Measurements from ENCODE around the gene EPG5. TPM values are rescaled to one million over a fixed set of nuclear protein-coding genes. Genes with fewer than 3 reads are reported as not detected.

Gene EPG5
- total and polyA plus RNA-seq, 2 of the 4 experiments (the other 2 are of a cell fraction), result 37.3 to 114 TPM

DNA sequence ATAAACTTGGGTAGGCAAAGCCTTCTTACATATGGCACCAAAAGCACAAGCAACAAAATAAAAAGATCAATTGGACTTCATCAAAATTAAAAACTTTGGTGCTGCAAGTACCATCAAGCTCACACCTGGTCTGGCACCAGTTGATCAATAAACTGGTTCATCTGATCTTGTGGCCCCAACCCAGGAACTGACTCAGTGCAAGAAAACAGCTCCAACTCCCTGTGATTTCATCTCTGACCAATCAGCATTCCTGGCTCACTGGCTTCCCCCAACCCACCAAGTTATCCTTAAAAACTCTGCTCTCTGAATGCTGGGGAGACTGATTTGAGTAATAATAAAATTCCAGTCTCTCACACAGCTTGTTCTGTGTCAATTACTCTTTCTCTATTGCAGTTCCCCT is 8.4 kb downstream of the EPG5 start:
- Histone ChIP-seq H2AK5ac (ENCODE audit: low read depth, low read length) (peak overlapping the region; percentile 17; the same call in 1 of the 2 replicates), H3K4me1 (ENCODE audit: control insufficient read depth, insufficient read depth, low read length) (peaks cover 47% of the 10 kb centered on the region), H3K14ac (replicated peaks; ENCODE audit: low read depth, low read length) (peak overlapping the region; percentile 12; the same call in 1 of the 2 replicates), H3K36me3 (ENCODE audit: control insufficient read depth, insufficient read depth, low read length) (peaks cover 13% of the 10 kb centered on the region), H3K27me3 (ENCODE audit: control insufficient read depth, insufficient read depth, low read length) (no peaks in the 10 kb centered on the region), H2BK20ac (ENCODE audit: low read depth, low read length) (peak overlapping the region; percentile 65; the same call in 1 of the 2 replicates), H3K4me3 (ENCODE audit: insufficient read depth, low read depth, low read length) (no peak overlapping the region), H4K91ac (ENCODE audit: insufficient read depth, low read depth, low read length) (peak overlapping the region; percentile 51; the same call in 1 of the 2 replicates), H2BK120ac (ENCODE audit: low read depth, low read length) (peak overlapping the region; percentile 50; the same call in 1 of the 2 replicates), H4K8ac (ENCODE audit: low read depth in 2 of 2, low read length in 2 of 2) (peak overlapping the region in 1 of 2 experiments; percentile 62; a peak in 2 of 4 replicates), H3K27ac (ENCODE audit: insufficient read depth, low read length) (peak overlapping the region; percentile 45), H3K56ac (ENCODE audit: extremely low read depth, insufficient read depth, low read length) (no peak overlapping the region), H3K79me1 (ENCODE audit: low read depth in 1 of 2, low read length in 2 of 2) (peaks cover 15 to 66% of the 10 kb centered on the region in 2 experiments), H3K18ac (ENCODE audit: low read depth, low read length) (peak overlapping the region; percentile 76), H3K23ac (ENCODE audit: low read depth, low read length) (no peak overlapping the region), H4K20me1 (ENCODE audit: insufficient read depth, low read length) (no peaks in the 10 kb centered on the region), H2BK5ac (ENCODE audit: low read depth, low read length, poor library complexity, severe bottlenecking) (peak overlapping the region; percentile 65), H2AFZ (replicated peaks; ENCODE audit: low read length, poor library complexity) (no peak overlapping the region), H3K4ac (ENCODE audit: low read depth, low read length) (peak overlapping the region; percentile 52), H2AK9ac (replicated peaks; ENCODE audit: low read depth, low read length, poor library complexity) (no peak overlapping the region), H3K9me1 (ENCODE audit: insufficient read depth, low read length) (peaks cover 17% of the 10 kb centered on the region), H3K4me2 (ENCODE audit: low read depth, low read length) (peak overlapping the region; percentile 24; the same call in 1 of the 2 replicates), H2BK15ac (ENCODE audit: low read depth, low read length) (peak overlapping the region; percentile 27; the same call in 1 of the 3 replicates), H3K9me3 (ENCODE audit: control insufficient read depth, insufficient read depth, low read length) (no peaks in the 10 kb centered on the region), H3K9ac (ENCODE audit: low read depth, low read length) (no peak overlapping the region), H4K5ac (ENCODE audit: low read depth, low read length) (peak overlapping the region; percentile 62; the same call in 1 of the 2 replicates)
- no TSS peak for BruUV-seq (replicated peaks)
- TF ChIP-seq FOS (IDR thresholded peaks at IDR 0.05; ENCODE audit: low read depth, low read length) (no peak), RFX5 (IDR thresholded peaks at IDR 0.05; ENCODE audit: low read depth, low read length) (no peak), BHLHE40 (IDR thresholded peaks at IDR 0.05; ENCODE audit: low read depth, low read length) (no peak), MAFK (IDR thresholded peaks at IDR 0.05; ENCODE audit: low read depth, low read length) (no peak), NFE2L2 (IDR thresholded peaks at IDR 0.05; ENCODE audit: low read depth, low read length) (no peak), SMC3 (IDR thresholded peaks at IDR 0.05; ENCODE audit: low read depth, low read length) (no peak), MAZ (IDR thresholded peaks at IDR 0.05; ENCODE audit: borderline replicate concordance, low read depth, low read length) (no peak), POLR2A (IDR thresholded peaks at IDR 0.05; ENCODE audit: low read depth, low read length) (no peak), RCOR1 (IDR thresholded peaks at IDR 0.05; ENCODE audit: insufficient replicate concordance, low read length) (no peak), RAD21 (IDR thresholded peaks at IDR 0.05; ENCODE audit: low read length) (no peak), MXI1 (IDR thresholded peaks at IDR 0.05; ENCODE audit: borderline replicate concordance, low read depth, low read length) (no peak), CHD1 (IDR thresholded peaks at IDR 0.05; ENCODE audit: low read depth, low read length) (no peak), CEBPB (IDR thresholded peaks at IDR 0.05; ENCODE audit: low read depth, low read length) (no peak)
- TF ChIP-seq, protein P1, sequence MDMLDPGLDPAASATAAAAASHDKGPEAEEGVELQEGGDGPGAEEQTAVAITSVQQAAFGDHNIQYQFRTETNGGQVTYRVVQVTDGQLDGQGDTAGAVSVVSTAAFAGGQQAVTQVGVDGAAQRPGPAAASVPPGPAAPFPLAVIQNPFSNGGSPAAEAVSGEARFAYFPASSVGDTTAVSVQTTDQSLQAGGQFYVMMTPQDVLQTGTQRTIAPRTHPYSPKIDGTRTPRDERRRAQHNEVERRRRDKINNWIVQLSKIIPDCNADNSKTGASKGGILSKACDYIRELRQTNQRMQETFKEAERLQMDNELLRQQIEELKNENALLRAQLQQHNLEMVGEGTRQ (IDR thresholded peaks at IDR 0.05; ENCODE audit: low read depth, low read length), result no peak
- TF ChIP-seq, protein P2, sequence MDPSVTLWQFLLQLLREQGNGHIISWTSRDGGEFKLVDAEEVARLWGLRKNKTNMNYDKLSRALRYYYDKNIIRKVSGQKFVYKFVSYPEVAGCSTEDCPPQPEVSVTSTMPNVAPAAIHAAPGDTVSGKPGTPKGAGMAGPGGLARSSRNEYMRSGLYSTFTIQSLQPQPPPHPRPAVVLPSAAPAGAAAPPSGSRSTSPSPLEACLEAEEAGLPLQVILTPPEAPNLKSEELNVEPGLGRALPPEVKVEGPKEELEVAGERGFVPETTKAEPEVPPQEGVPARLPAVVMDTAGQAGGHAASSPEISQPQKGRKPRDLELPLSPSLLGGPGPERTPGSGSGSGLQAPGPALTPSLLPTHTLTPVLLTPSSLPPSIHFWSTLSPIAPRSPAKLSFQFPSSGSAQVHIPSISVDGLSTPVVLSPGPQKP (IDR thresholded peaks at IDR 0.05; ENCODE audit: borderline replicate concordance, low read depth, low read length), result no peak
- TF ChIP-seq, protein P3, sequence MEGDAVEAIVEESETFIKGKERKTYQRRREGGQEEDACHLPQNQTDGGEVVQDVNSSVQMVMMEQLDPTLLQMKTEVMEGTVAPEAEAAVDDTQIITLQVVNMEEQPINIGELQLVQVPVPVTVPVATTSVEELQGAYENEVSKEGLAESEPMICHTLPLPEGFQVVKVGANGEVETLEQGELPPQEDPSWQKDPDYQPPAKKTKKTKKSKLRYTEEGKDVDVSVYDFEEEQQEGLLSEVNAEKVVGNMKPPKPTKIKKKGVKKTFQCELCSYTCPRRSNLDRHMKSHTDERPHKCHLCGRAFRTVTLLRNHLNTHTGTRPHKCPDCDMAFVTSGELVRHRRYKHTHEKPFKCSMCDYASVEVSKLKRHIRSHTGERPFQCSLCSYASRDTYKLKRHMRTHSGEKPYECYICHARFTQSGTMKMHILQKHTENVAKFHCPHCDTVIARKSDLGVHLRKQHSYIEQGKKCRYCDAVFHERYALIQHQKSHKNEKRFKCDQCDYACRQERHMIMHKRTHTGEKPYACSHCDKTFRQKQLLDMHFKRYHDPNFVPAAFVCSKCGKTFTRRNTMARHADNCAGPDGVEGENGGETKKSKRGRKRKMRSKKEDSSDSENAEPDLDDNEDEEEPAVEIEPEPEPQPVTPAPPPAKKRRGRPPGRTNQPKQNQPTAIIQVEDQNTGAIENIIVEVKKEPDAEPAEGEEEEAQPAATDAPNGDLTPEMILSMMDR (conservative IDR thresholded peaks at IDR 0.05; ENCODE audit: low read depth, low read length), result no peak
- ChIA-PET POLR2A (ENCODE audit: unreplicated experiment) (no interaction called here), CTCF (interaction anchor here (0.6 kb wide), 1 partner anchor 143 kb away, joined by 3 read pairs; no protein-coding TSS in a partner anchor)
- dilution Hi-C loops (cut with HindIII; ENCODE audit: low sequenced_read_pairs, unreplicated experiment), result no loop called here
- in situ Hi-C loops (cut with MboI; ENCODE audit: low sequenced_read_pairs), result no loop called here
- intact Hi-C loops (cut with micrococcal nuclease), result no loop called here
- DNase-seq (peak; percentile 55), ATAC-seq (ENCODE audit: low read depth) (no peak)

Measured in IMR-90 (cell line).